BLaER1 treated with 17β-estradiol and CSF1 and Interleukin-3, amounts not matched to agents 10 nM and 100 nM (cell line): ENCODE measurements around the gene UVSSA.

ENCODE experiments used
- H3K27ac ChIP-seq, 11 experiments: shearing (Covaris generic); formaldehyde crosslinking; 2 replicates each; pipeline ENCODE4 v1.8.1; 2022
- H3K27me3 ChIP-seq, 11 experiments: shearing (Covaris generic); formaldehyde crosslinking; 2 replicates each; pipeline ENCODE4 v1.8.1; 2022
- H3K36me3 ChIP-seq, 11 experiments: shearing (Covaris generic); formaldehyde crosslinking; 2 replicates each; pipeline ENCODE4 v1.8.1; 2022
- H3K4me1 ChIP-seq, 10 experiments: shearing (Covaris generic); formaldehyde crosslinking; 2 replicates each; pipeline ENCODE4 v1.8.1; 2022
- H3K4me2 ChIP-seq, 11 experiments: shearing (Covaris generic); formaldehyde crosslinking; 2 replicates each; pipeline ENCODE4 v1.8.1; 2022
- H3K4me3 ChIP-seq, 10 experiments: shearing (Covaris generic); formaldehyde crosslinking; 2 replicates each; pipeline ENCODE4 v1.8.1; 2022
- H3K9ac ChIP-seq, 11 experiments: shearing (Covaris generic); formaldehyde crosslinking; 2 replicates each; pipeline ENCODE4 v1.8.1; 2022
- H3K9me3 ChIP-seq, 11 experiments: shearing (Covaris generic); formaldehyde crosslinking; replicated peaks in 1 of 11; 2 replicates each; pipeline ENCODE4 v1.8.1; 2022
- H4K20me1 ChIP-seq, 11 experiments: shearing (Covaris generic); formaldehyde crosslinking; 2 replicates each; pipeline ENCODE4 v1.8.1; 2022
- Cebpa-rat ChIP-seq, 11 experiments: shearing (Covaris generic); IDR thresholded peaks; 2 replicates each; pipeline ENCODE4 v1.8.1; 2022

UVSSA gene

DNA sequence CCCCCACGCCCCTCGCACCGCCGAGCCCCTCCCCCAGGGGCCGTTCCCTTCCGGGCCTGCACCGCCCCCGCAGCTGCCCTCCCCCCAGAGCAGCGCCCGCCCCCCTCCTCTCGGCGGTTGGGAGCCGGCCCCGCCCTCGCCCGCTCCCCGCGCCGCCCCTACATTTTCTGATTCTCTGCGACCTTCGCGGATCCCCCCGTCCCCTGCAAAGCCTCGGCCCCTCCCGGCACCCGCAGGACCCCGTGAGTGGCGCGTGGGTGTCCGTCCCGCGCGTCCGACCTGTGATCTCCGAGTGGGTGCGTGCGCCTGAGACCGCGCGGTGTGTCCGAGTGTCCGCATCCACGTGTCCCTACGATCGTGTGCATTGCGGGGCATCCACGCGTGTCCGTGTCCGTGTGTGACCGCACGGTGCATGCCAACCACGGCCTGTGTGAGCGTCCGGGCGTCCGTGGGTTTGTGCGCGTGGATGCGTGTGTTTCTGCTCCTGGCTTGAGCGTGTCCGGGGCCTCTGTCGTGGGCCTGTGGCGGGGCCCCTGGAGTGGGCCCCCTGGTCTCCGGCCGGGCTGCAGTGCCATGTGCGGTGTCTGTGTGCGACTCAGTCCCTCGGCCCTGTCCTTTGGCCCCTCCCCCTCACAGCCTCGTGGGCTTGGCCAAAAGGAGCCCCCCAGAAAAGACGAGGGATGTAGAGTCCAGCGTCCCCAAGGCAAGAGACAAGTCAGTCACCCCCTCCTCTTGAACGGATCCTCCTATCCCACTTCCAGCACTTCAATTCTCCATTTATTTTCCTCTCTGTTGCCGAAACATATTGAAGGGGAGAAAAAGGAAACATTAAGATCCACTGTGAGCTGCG is 68.0 kb downstream of the UVSSA start:
- Histone ChIP-seq H3K27me3 (peaks cover 0 to 17% (median 14%) of the 10 kb centered on the region in 11 experiments; a peak in 17 of 22 replicates), H3K9ac (no peak overlapping the region), H3K36me3 (no peaks in the 10 kb centered on the region), H3K9me3 (peaks cover 10 to 19% (median 17%) of the 10 kb centered on the region in 11 experiments; a peak in 20 of 22 replicates), H3K4me3 (no peak overlapping the region), H4K20me1 (peaks cover 0 to 15% (median 0%) of the 10 kb centered on the region in 11 experiments; a peak in 1 of 22 replicates), H3K4me1 (no peaks in the 10 kb centered on the region), H3K4me2 (no peak overlapping the region), H3K27ac (no peak overlapping the region)
- no peak for TF ChIP-seq Cebpa-rat (IDR thresholded peaks at IDR 0.05)

DNA sequence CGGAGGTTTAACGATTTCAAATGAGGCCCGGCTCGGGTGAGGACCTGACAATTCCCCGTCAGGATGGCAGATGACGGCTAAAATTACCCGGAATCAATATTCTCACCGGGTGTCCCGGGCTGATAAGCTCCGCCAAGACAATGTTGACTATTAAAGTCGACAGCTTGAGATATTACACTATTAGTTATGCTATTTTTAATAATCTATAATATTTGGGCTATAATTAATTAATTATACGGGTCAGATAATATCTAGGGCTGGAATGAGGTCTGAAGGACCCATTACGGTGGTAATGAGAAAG is 68.6 kb downstream of the UVSSA start:
- peaks cover 0 to 15% (median 13%) of the 10 kb centered on the region in 11 experiments; a peak in 17 of 22 replicates for H3K27me3 ChIP-seq
- no peak overlapping the region for H3K9ac ChIP-seq
- H3K36me3 ChIP-seq: no peaks in the 10 kb centered on the region
- TF ChIP-seq Cebpa-rat (IDR thresholded peaks at IDR 0.05): no peak
- no peak overlapping the region for H3K4me2 ChIP-seq
- no peak overlapping the region for H3K27ac ChIP-seq
- H3K4me3 ChIP-seq: no peak overlapping the region
- no peaks in the 10 kb centered on the region for H3K4me1 ChIP-seq
- peaks cover 0 to 14% (median 0%) of the 10 kb centered on the region in 11 experiments; a peak in 1 of 22 replicates for H4K20me1 ChIP-seq
- H3K9me3 ChIP-seq: peaks cover 10 to 19% (median 16%) of the 10 kb centered on the region in 11 experiments; a peak in 18 of 22 replicates

DNA sequence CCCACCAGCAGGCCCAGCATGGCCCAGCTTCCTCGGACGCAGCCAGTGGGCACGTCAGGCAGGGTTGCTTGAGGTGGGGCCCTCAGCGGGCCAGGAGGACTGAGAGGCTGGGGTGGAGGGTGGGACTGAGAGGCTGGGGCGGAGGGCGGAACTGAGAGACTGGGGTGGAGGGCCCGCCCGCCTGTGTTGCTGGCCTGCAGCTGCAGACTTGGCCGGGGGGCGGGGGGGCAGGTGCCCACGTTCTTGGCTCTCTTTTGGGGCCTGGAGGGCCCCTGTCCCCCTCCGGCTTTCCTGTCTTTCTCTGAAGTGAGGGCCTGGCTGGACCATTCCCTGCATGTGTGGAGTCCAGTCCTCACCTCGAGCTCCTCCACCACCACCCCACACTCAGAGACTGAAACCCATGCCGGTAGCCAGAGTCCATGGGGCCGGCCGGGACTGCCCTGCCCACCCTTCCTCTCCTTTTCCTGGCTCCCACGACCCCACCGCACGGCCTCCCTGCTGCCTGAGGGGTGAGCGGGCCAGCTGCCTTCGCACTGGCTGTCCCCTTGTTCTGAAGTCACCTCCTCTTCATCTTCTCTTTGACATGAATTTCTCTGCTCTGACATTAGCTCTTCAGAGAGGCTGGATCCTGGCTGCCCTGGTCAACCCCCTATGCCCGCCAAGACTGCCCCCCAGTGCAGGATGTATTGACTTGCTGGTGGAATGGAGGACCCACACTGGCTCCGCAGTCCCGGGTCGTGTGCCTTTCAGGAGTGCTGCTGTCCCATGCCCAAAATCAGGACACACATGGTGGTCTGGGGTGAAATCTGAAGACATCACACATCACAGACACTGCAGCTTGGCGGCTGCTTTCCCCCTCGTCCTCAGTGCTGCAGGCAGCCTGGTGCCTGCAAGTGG is 69.3 kb downstream of the UVSSA start:
- no peaks in the 10 kb centered on the region for H3K4me1 ChIP-seq
- H4K20me1 ChIP-seq: peaks cover 0 to 8% (median 0%) of the 10 kb centered on the region in 11 experiments; a peak in 1 of 22 replicates
- H3K27ac ChIP-seq: no peak overlapping the region
- no peak overlapping the region for H3K9ac ChIP-seq
- H3K9me3 ChIP-seq: peaks cover 10 to 19% (median 16%) of the 10 kb centered on the region in 11 experiments; a peak in 18 of 22 replicates
- H3K36me3 ChIP-seq: no peaks in the 10 kb centered on the region
- no peak overlapping the region for H3K4me3 ChIP-seq
- no peak for TF ChIP-seq Cebpa-rat (IDR thresholded peaks at IDR 0.05)
- no peak overlapping the region for H3K4me2 ChIP-seq
- H3K27me3 ChIP-seq: peaks cover 0 to 8% (median 6%) of the 10 kb centered on the region in 11 experiments; a peak in 16 of 22 replicates

DNA sequence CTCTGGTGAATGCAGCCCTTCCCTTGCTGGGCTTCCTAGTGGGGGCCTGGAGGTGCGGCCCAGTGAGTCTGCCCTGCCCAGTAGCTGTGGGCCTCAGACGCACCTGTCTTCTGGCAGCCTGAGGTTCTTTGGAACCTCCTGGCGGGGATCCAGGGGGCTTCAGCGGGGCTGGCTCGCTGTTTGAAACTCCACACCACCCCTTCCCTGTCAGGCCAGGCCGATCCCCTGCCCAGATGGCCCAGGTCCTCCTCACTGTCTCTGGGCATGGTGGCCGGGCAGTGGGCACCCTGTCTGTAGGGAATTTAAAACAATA is 69.9 kb downstream of the UVSSA start:
- Histone ChIP-seq H3K4me2 (no peak overlapping the region), H3K27ac (no peak overlapping the region), H3K4me1 (no peaks in the 10 kb centered on the region), H3K4me3 (no peak overlapping the region), H4K20me1 (peaks cover 0 to 5% (median 0%) of the 10 kb centered on the region in 11 experiments; a peak in 1 of 22 replicates), H3K27me3 (peaks cover 0 to 2% (median under 1%) of the 10 kb centered on the region in 11 experiments; a peak in 4 of 22 replicates), H3K9me3 (peaks cover 10 to 19% (median 16%) of the 10 kb centered on the region in 11 experiments; a peak in 18 of 22 replicates), H3K36me3 (no peaks in the 10 kb centered on the region), H3K9ac (no peak overlapping the region)
- TF ChIP-seq Cebpa-rat (IDR thresholded peaks at IDR 0.05): no peak

DNA sequence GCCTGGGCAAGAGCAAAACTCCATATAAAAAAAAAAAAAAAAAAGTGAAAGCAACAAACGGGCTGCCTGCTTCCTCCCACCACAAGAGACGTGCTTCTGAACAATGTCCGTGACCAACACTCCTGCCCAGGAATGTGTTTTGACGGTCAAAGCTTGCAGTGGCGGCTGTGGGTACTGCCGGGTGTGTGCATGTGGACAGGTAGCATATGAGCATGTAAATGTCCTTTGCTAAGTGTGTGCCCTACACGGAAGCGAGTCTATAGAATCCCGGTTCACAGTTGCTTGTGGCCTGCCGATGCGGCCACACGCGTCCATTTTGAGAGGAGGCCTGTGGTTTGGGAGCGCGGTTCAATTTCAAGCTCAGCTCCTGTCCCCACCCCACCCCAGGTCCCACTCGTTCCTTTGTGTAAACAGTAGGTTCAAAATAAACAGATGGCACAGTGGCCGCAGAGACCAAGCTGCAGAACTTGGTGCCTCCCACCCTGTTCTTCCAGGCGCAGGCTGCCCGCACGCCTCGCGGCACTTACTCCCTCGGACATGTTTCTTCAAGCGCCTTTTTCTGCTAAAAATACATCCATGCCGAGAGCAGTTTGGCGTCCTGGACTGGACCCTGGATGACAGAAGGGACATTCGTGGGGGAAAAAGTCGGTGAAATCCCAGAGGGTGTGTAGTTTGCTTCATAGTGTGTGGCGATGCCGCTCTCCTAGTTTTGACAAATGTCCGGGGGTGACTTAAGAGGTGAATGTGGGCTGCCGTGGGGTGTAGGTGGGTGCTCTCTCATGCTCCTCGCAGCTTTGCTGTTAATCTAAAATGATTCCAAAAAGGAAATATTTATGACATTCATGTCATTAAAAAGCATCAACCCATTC is 70.7 kb downstream of the UVSSA start:
- no peaks in the 10 kb centered on the region for H3K36me3 ChIP-seq
- peaks cover 0 to 5% (median 0%) of the 10 kb centered on the region in 11 experiments; a peak in 1 of 22 replicates for H4K20me1 ChIP-seq
- no peaks in the 10 kb centered on the region for H3K27me3 ChIP-seq
- H3K9me3 ChIP-seq: peaks cover 10 to 13% (median 12%) of the 10 kb centered on the region in 11 experiments; a peak in 18 of 22 replicates
- H3K9ac ChIP-seq: no peak overlapping the region
- H3K27ac ChIP-seq: no peak overlapping the region
- TF ChIP-seq Cebpa-rat (IDR thresholded peaks at IDR 0.05): no peak
- no peaks in the 10 kb centered on the region for H3K4me1 ChIP-seq
- no peak overlapping the region for H3K4me3 ChIP-seq
- no peak overlapping the region for H3K4me2 ChIP-seq

DNA sequence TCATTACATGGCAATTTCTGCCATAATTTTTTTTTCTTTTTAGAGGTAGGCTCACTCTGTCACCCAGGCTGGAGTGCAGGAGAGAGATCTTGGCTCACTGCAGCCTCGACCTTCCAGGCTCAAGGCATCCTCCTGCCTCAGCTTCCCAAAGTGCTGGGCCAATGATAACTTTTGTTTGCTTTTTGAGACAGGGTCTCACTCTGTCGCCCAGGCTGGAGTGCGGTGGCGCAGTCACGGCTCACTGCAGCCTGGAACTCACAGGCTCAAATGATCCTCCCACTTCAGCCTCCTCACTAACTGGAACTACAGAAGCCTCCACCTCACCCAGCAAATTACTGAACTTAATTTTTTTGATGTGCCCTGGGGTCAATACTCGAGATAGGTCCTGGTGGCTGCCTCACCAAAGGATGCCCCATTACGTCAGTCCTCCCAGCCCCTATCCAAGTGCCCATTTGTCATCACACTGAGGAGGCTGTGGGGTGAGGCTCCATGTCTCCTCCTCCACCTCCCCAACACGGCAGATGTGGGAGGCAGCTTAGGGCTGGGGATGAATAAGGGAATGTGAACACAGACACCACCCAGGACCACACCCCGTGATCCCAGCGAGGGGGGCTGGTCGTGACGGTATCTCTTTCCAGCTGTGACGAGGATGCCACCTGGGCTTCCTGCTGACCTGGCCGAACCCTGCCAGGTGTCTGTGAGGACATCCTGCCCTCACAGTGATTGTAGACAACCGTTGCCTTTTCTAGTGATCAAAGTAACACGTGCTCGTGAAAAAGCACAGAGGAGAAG is 71.7 kb downstream of the UVSSA start:
- no peak for TF ChIP-seq Cebpa-rat (IDR thresholded peaks at IDR 0.05)
- Histone ChIP-seq H3K4me2 (no peak overlapping the region), H3K9ac (no peak overlapping the region)

DNA sequence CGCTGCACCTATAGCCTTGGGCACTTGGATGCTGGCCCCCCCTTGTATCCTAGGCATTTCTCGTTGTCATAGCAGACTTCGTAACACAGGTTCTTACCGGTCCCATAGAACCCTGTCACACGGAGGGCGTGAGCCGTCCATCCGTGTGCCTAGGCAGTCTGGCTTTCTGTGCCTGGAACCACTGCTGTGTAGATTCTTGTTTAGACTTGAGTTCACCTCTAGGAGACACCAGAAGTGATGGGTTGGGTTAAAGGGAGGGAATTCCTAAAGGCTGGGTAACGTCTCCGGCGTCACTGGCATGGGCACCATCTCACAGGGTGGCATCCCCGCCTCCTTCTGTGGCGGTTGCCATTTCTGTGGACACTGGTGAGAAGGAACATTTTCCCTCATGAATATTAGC is 72.7 kb downstream of the UVSSA start:
- Histone ChIP-seq H3K4me2 (no peak overlapping the region), H3K27ac (no peak overlapping the region), H3K4me3 (no peak overlapping the region), H3K4me1 (no peaks in the 10 kb centered on the region), H3K9me3 (no peaks in the 10 kb centered on the region), H3K9ac (no peak overlapping the region), H3K36me3 (no peaks in the 10 kb centered on the region), H4K20me1 (peaks cover 0 to 5% (median 0%) of the 10 kb centered on the region in 11 experiments; a peak in 1 of 22 replicates), H3K27me3 (no peaks in the 10 kb centered on the region)
- TF ChIP-seq Cebpa-rat (IDR thresholded peaks at IDR 0.05): no peak

More for the DNA sequence above, 71.7 kb downstream of the UVSSA start:
- H3K9me3 ChIP-seq: peaks cover 2 to 4% (median 3%) of the 10 kb centered on the region in 11 experiments; a peak in 18 of 22 replicates
- peaks cover 0 to 5% (median 0%) of the 10 kb centered on the region in 11 experiments; a peak in 1 of 22 replicates for H4K20me1 ChIP-seq
- H3K4me3 ChIP-seq: no peak overlapping the region
- H3K36me3 ChIP-seq: no peaks in the 10 kb centered on the region
- H3K27me3 ChIP-seq: no peaks in the 10 kb centered on the region
- H3K27ac ChIP-seq: no peak overlapping the region
- H3K4me1 ChIP-seq: no peaks in the 10 kb centered on the region

DNA sequence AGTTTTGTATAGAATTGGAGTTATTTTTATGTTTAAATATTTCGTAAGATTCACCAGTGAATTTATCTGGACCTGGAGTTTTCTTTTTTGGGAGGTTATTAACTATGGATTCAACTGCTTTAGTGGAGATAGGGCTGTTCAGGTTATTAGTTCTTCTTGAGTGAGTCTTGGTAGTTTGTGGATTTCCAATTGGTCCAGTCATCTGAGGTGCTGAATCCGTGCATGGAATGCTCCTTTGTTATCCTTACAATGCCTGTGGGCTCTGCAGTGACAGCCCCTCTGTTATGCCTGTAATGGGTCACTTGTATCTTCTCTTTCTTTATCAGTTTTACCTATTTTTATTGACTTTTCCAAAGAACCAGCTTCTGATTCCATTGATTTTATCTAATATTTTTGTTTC is 74.6 kb downstream of the UVSSA start:
- H3K27ac ChIP-seq: no peak overlapping the region
- H3K9me3 ChIP-seq: no peaks in the 10 kb centered on the region
- H3K4me2 ChIP-seq: no peak overlapping the region
- no peak overlapping the region for H3K9ac ChIP-seq
- H4K20me1 ChIP-seq: peaks cover 0 to 5% (median 0%) of the 10 kb centered on the region in 11 experiments; a peak in 1 of 22 replicates
- TF ChIP-seq Cebpa-rat (IDR thresholded peaks at IDR 0.05): no peak
- H3K4me3 ChIP-seq: no peak overlapping the region
- no peaks in the 10 kb centered on the region for H3K36me3 ChIP-seq
- no peaks in the 10 kb centered on the region for H3K27me3 ChIP-seq
- no peaks in the 10 kb centered on the region for H3K4me1 ChIP-seq
